ENCODE measurements around the gene SMG6. TPM values are rescaled to one million over a fixed set of nuclear protein-coding genes. Genes with fewer than 3 reads are reported as not detected.

Gene SMG6
- total RNA-seq, 1 experiment from 2014 or later: 28.6 TPM

GRCh38 chr17:2335726-2336214 is 32.2 kb upstream of the SMG6 start:
- no peak overlapping the region for H3K4me3 Mint-ChIP-seq

More at GRCh38 chr17:2335726-2336214, 32.2 kb upstream of the SMG6 start:
- Histone ChIP-seq H3K9me3 (ENCODE audit: control insufficient read depth, low read depth, low read length) (no peaks in the 10 kb centered on the region), H3K9ac (ENCODE audit: extremely low read depth, insufficient read length, low read length) (peak overlapping the region; percentile 80), H3K4me2 (ENCODE audit: insufficient read depth, insufficient read length, low read length) (peak overlapping the region; percentile 79), H3K79me2 (ENCODE audit: insufficient read depth, low read length) (peaks cover 6% of the 10 kb centered on the region; the same call in 1 of the 2 replicates), H2BK15ac (ENCODE audit: low read depth, low read length) (no peak overlapping the region), H3T11ph (ENCODE audit: low read length) (no peak overlapping the region), H2BK20ac (ENCODE audit: low read depth, low read length, poor library complexity, severe bottlenecking) (no peak overlapping the region), H3K14ac (ENCODE audit: insufficient read depth, low read length) (no peak overlapping the region), H4K91ac (ENCODE audit: insufficient read length, low read depth, low read length) (no peak overlapping the region), H4K20me1 (ENCODE audit: control insufficient read depth, insufficient read depth, insufficient read length) (peaks cover 2% of the 10 kb centered on the region), H4K5ac (ENCODE audit: insufficient read length, low read depth, low read length) (no peak overlapping the region), H4K8ac (replicated peaks; ENCODE audit: insufficient read length, low read depth, low read length) (no peak overlapping the region), H3K79me1 (ENCODE audit: insufficient read depth, low read depth, low read length, poor library complexity, severe bottlenecking) (no peaks in the 10 kb centered on the region), H3K56ac (ENCODE audit: insufficient read length, low read depth, low read length) (no peak overlapping the region), H3K23me2 (ENCODE audit: insufficient read length, low read depth, low read length, poor library complexity, severe bottlenecking) (peaks cover 12% of the 10 kb centered on the region), H2BK120ac (ENCODE audit: low read depth, low read length, poor library complexity, severe bottlenecking) (no peak overlapping the region), H3K18ac (ENCODE audit: insufficient read length, low read depth, low read length) (no peak overlapping the region), H3K27ac (ENCODE audit: insufficient read length, low read depth, low read length) (no peak overlapping the region), H2BK12ac (ENCODE audit: insufficient read length, low read depth, low read length) (no peak overlapping the region), H2AK5ac (ENCODE audit: insufficient read length, low read length) (no peak overlapping the region), H3K23ac (ENCODE audit: insufficient read length, low read depth, low read length) (no peak overlapping the region), H2BK5ac (ENCODE audit: insufficient read length, low read length) (no peak overlapping the region), H3K4ac (ENCODE audit: low read depth, low read length) (no peak overlapping the region), H2AFZ (ENCODE audit: low read length) (no peak overlapping the region), H3K4me1 (ENCODE audit: insufficient read depth, low read length) (peaks cover 3% of the 10 kb centered on the region; the same call in 1 of the 2 replicates), H3K27me3 (ENCODE audit: insufficient read depth, low read length) (no peaks in the 10 kb centered on the region)
- peak overlapping the region; percentile 95 to 99 (median 96); a peak in 6 of 7 replicates for H3K27ac Mint-ChIP-seq
- H3K9me3 Mint-ChIP-seq: no peaks in the 10 kb centered on the region
- no peak for DNase-seq
- H3K4me1 Mint-ChIP-seq: peaks cover 2 to 11% of the 10 kb centered on the region in 2 experiments; a peak in 3 of 4 replicates
- H3K36me3 Mint-ChIP-seq (ENCODE audit: insufficient read depth in 1 of 3, low read depth in 3 of 3): peaks cover 0 to 17% (median 0%) of the 10 kb centered on the region in 3 experiments; a peak in 3 of 7 replicates
- TF ChIP-seq, protein P1, sequence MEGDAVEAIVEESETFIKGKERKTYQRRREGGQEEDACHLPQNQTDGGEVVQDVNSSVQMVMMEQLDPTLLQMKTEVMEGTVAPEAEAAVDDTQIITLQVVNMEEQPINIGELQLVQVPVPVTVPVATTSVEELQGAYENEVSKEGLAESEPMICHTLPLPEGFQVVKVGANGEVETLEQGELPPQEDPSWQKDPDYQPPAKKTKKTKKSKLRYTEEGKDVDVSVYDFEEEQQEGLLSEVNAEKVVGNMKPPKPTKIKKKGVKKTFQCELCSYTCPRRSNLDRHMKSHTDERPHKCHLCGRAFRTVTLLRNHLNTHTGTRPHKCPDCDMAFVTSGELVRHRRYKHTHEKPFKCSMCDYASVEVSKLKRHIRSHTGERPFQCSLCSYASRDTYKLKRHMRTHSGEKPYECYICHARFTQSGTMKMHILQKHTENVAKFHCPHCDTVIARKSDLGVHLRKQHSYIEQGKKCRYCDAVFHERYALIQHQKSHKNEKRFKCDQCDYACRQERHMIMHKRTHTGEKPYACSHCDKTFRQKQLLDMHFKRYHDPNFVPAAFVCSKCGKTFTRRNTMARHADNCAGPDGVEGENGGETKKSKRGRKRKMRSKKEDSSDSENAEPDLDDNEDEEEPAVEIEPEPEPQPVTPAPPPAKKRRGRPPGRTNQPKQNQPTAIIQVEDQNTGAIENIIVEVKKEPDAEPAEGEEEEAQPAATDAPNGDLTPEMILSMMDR (conservative IDR thresholded peaks at IDR 0.05): no peak
- H3K27me3 Mint-ChIP-seq (ENCODE audit: low read depth): no peaks in the 10 kb centered on the region
- no CpG with 5 or more reads among the region's 17 CpGs for WGBS (ENCODE audit: extremely low coverage, insufficient read length, low lambda C conversion rate)
